ENCODE measurements around the gene DNA2.

- TF ChIP-seq CTCF (IDR thresholded peaks at IDR 0.05) = no peak
- no peak for TF ChIP-seq POLR2A (IDR thresholded peaks at IDR 0.05)
These were observed 104.7 kb downstream of the DNA2 start for GRCh38 chr10:68367121-68367520.

Measured in heart left ventricle (tissue), 13 donors.